HFFc6 (cell line): ENCODE data around the gene CNPY1. TPM values are rescaled to one million over a fixed set of nuclear protein-coding genes. Genes with fewer than 3 reads are reported as not detected.

Experiments used
- DNase-seq: peaks from one replicate; pipeline ENCODE4 v3.0.0-alpha.2; 2018
- H3K27ac Mint-ChIP-seq: 2 replicates; pipeline ENCODE4 v1.8.0; 2020; ENCODE audit warnings: mild to moderate bottlenecking, mixed read lengths
- H3K27me3 Mint-ChIP-seq: 2 replicates; pipeline ENCODE4 v1.8.0; 2021; ENCODE audit warnings: mild to moderate bottlenecking, moderate library complexity, mixed read lengths; ENCODE audit not compliant: insufficient read depth
- H3K36me3 Mint-ChIP-seq: 2 replicates; pipeline ENCODE4 v1.8.0; 2021; ENCODE audit warnings: low read depth, mixed read lengths
- H3K4me1 Mint-ChIP-seq: 2 replicates; pipeline ENCODE4 v1.8.0; 2020; ENCODE audit warnings: low read depth, mixed read lengths
- H3K4me3 Mint-ChIP-seq: 2 replicates; pipeline ENCODE4 v1.8.0; 2020; ENCODE audit warnings: mild to moderate bottlenecking, moderate library complexity, mixed read lengths
- H3K9me3 Mint-ChIP-seq: 2 replicates; pipeline ENCODE4 v1.8.0; 2020; ENCODE audit warnings: mild to moderate bottlenecking, mixed read lengths
- total RNA-seq, 6 experiments: library from RNA; stranded (reverse); fragmentation: NEBNext Ultra II Directional; extraction: Animal tissue kit (Norgen Biotek cat#: 25700); gene quantifications; 2 replicates in 1 of 6; 3 replicates in 5 of 6; pipeline ENCODE4 v1.2.3, GENCODE V29; 2021
- TF ChIP-seq, protein P1 (sequence below): fragments of 200-600 bp; sonication (generic); IDR thresholded peaks from 2 replicates; pipeline ENCODE4 v1.5.0; 2021; ENCODE audit warnings: antibody characterized with exemption, mild to moderate bottlenecking

The CNPY1 gene
- total RNA-seq, 6 experiments from 2014 or later: not detected

DNA sequence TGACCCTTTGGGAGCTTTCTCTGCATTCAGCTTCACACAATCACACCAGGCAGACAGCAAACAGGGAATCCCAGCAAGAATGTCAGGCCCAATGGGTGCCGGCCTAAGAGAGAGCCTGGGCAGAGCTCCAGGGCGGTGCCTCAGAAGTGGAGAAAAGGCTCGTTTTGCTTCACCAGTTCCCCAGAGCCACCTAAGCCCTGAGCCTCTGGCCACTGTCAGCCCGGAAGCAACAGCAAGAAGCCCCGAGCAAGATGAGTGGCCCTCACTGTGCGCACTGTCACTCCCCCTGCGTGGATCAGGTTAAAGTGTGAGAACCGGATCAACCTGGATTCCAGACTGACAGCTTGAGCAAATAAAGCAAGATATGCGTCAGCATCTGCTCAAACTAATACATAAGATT is 14.7 kb downstream of the CNPY1 start:
- Mint-ChIP-seq H3K4me3 (no peak overlapping the region), H3K27me3 (peaks cover 56% of the 10 kb centered on the region), H3K36me3 (no peaks in the 10 kb centered on the region), H3K27ac (no peak overlapping the region), H3K4me1 (peaks cover 15% of the 10 kb centered on the region), H3K9me3 (no peaks in the 10 kb centered on the region)
- TF ChIP-seq, protein P1, sequence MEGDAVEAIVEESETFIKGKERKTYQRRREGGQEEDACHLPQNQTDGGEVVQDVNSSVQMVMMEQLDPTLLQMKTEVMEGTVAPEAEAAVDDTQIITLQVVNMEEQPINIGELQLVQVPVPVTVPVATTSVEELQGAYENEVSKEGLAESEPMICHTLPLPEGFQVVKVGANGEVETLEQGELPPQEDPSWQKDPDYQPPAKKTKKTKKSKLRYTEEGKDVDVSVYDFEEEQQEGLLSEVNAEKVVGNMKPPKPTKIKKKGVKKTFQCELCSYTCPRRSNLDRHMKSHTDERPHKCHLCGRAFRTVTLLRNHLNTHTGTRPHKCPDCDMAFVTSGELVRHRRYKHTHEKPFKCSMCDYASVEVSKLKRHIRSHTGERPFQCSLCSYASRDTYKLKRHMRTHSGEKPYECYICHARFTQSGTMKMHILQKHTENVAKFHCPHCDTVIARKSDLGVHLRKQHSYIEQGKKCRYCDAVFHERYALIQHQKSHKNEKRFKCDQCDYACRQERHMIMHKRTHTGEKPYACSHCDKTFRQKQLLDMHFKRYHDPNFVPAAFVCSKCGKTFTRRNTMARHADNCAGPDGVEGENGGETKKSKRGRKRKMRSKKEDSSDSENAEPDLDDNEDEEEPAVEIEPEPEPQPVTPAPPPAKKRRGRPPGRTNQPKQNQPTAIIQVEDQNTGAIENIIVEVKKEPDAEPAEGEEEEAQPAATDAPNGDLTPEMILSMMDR: no peak
- DNase-seq: no peak

- no peaks in the 10 kb centered on the region for H3K36me3 Mint-ChIP-seq
- peaks cover 53% of the 10 kb centered on the region for H3K27me3 Mint-ChIP-seq
- no peak for DNase-seq
- peaks cover 15% of the 10 kb centered on the region for H3K4me1 Mint-ChIP-seq
- H3K27ac Mint-ChIP-seq: no peak overlapping the region
- no peak overlapping the region for H3K4me3 Mint-ChIP-seq
- TF ChIP-seq, protein P1: no peak
- H3K9me3 Mint-ChIP-seq: no peaks in the 10 kb centered on the region
Observed at GRCh38 chr7:155530601-155531000, 15.8 kb downstream of the CNPY1 start.

DNA sequence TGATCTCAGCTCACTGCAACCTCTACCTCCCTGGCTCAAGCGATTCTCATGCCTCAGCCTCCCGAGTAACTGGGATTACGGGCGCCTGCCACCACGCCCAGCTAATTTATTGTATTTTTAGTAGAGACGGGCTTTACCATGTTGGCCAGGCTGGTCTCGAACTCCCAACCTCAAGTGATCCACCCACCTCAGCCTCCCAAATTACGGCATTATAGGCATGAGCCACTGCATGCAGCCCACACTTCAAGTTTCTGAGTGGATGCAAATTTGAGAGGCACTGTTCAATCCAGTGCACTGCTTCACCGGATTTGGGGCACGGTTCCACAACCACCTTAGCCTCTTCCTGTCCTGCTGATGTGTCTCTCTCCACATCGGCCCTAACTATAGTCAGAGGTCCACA is 16.5 kb downstream of the CNPY1 start:
- TF ChIP-seq, protein P1: no peak
- no peak overlapping the region for H3K4me3 Mint-ChIP-seq
- H3K4me1 Mint-ChIP-seq: peaks cover 15% of the 10 kb centered on the region
- no peaks in the 10 kb centered on the region for H3K36me3 Mint-ChIP-seq
- H3K9me3 Mint-ChIP-seq: no peaks in the 10 kb centered on the region
- peaks cover 58% of the 10 kb centered on the region for H3K27me3 Mint-ChIP-seq
- no peak for DNase-seq
- H3K27ac Mint-ChIP-seq: no peak overlapping the region

- TF ChIP-seq, protein P1: no peak
- peaks cover 53% of the 10 kb centered on the region for H3K27me3 Mint-ChIP-seq
- H3K36me3 Mint-ChIP-seq: no peaks in the 10 kb centered on the region
- no peak for DNase-seq
- H3K9me3 Mint-ChIP-seq: no peaks in the 10 kb centered on the region
- H3K4me1 Mint-ChIP-seq: peaks cover 14% of the 10 kb centered on the region
- no peak overlapping the region for H3K27ac Mint-ChIP-seq
- no peak overlapping the region for H3K4me3 Mint-ChIP-seq
Observed at GRCh38 chr7:155529346-155529745, 17.0 kb downstream of the CNPY1 start.

DNA sequence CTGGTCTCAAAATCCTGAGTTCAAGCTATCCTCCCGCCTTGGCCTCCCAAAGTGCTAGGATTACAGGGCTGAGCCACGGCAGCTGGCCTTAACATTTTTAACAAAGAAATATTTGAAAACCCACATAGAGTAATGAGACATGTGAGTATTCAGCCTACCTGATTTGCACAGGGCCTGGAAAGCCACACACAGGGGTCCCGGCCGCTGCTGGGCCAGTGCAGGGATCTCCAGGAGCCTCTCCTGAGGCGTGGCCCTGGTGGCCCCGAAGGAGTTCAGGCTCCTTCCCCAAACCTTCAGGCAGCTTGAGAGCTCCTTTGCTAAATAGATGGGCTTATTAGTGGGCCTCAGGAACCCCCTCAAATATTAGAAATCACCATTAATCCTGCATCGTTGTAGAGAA is 18.7 kb downstream of the CNPY1 start:
- H3K27me3 Mint-ChIP-seq: peaks cover 47% of the 10 kb centered on the region

More for the DNA sequence above, 18.7 kb downstream of the CNPY1 start:
- no peak for DNase-seq
- Mint-ChIP-seq H3K4me3 (no peak overlapping the region), H3K36me3 (no peaks in the 10 kb centered on the region), H3K9me3 (no peaks in the 10 kb centered on the region), H3K4me1 (peaks cover 1% of the 10 kb centered on the region; the same call in 1 of the 2 replicates), H3K27ac (no peak overlapping the region)
- TF ChIP-seq, protein P1: no peak
